NCI-H2196 (cell line): ENCODE results near the gene WWC1.

Source experiments
- DNase-seq: peaks from one replicate; lab custom pipeline; 2025; ENCODE audit not compliant: unreplicated experiment; lab: John Stamatoyannopoulos, UW

Gene WWC1

DNA sequence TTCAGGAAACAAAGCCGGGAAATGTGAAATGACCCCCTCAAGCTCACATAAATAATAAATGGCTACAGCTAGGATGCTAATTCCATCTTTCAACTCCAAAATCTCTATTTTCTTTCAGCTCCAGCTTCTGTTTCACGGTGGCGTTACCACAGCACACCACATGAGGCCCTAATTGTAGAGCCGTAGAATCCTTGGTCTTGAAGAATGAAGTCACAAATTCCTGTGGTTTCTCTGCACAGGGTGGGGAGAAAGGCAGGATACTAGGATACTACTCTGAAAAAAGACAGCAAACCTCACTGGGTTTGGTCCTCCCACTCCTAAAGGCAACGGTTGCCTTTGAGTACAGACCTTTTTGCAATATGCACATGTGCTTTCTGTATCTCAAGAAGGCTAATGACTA is 180.9 kb downstream of the WWC1 start:
- DNase-seq, result no peak

DNA sequence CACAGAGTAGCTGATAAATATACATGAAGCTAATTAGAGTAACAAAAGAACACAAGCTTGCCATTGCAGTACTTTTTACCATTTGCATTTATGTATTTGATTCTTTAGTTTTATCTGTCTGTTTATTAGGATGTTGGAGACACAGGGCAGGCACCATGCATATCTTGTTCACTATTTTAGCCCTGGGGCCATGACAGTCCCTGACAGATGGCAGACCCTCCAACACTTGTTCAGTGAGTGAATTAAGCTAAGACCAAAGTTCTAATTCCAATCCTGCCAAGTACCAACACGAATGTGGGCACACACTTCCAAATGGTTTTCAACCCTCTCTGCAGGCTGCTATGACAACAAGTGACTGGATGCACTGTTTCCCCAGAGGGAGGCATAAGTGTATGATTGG is 182.9 kb downstream of the WWC1 start:
- no peak for DNase-seq

DNA sequence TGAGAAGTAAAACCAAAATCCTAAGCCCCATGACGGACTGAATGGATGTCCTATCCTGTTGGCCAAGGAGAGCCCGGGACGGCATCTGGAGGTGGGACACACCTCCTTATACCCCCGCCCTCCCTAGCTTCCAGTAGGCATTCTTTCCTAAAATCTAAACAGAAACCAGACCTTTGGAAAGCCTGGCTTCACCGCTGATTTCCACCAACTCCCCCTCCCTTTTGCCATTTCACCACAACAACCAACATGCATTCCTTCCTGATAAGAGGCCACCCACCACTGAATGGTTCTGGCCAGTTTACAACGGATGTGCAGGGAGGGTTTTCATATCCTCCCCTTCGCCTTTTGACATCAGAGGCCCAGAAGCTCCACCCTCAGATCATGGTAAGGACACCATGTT is 185.6 kb downstream of the WWC1 start:
- no peak for DNase-seq

DNA sequence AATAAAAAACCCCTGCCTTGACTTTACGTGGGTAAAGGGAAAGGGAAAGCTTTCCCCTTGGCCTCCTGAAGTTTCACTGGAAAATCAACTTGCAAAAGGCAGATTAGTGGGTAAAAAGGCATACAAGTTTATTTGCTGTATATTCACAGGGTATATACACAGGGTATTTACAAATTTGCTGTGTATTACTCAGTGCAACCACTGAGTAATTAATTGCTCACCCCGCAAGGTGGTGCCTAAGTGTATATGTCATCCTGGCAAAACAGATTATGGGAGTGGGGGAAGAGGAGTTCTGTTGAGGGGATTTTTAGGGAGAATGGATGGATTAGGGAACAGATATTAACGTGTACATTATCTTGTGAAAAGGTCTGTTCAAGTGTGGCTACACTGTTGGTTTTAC is 187.7 kb downstream of the WWC1 start:
- DNase-seq, result no peak

DNA sequence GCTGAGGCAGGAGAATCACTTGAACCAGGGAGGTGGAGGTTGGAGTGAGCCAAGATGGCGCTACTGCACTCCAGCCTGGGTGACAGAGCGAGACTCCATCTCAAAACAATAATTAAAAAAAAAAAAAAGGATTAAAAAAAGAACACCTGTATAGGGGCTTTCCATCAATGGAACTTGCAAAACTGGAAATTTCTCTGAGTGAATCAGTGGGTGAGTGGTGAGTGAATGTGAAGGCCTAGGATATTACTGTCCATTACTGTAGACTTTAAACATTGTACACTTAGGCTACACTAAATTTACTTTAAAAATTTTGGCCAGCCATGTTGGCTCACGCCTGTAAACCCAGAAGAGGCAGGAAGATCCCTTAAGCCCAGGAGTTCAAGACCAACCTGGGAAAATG is 189.2 kb downstream of the WWC1 start:
- DNase-seq, result no peak

DNA sequence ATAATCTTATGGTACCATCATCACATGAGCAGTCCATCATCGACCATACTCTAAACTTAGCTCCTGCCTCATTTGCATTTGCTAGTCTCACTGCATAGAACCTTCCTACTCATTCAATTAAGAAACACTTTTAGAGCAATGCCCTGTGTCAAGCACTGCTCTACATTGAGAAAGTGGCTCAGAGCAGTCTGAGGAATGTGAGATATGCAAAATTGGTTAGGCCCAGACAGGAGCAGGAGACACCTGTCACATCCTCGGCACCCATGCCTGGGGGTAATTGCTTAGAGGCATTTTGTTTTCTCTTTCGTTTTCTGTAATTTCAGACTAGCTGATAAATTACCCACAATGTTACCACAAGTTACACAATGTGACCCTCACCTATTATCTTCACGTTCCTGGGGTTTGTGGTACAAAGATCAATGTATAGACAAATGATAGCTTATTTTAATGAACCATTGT is 189.9 kb downstream of the WWC1 start:
- DNase-seq, result no peak

DNA sequence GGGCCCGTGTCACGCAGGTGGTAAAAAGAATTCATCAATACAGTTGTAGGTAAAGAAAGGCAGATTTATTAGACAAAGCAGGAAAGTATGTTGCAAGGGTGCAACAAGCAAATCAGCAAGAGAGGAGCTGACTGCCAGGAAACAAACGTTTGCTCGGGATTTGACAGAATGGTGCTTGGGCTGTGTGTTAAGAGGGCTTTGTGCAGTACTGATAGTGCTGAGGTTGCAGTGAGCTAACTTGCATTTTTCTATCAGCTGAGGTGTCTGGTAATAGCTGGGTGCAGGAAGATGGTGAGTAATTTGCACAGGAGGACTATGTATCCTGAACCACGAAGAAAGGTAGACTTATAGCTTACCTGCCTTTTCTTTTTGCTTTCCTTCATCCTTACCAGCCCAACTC is 190.9 kb downstream of the WWC1 start:
- DNase-seq, result no peak

DNA sequence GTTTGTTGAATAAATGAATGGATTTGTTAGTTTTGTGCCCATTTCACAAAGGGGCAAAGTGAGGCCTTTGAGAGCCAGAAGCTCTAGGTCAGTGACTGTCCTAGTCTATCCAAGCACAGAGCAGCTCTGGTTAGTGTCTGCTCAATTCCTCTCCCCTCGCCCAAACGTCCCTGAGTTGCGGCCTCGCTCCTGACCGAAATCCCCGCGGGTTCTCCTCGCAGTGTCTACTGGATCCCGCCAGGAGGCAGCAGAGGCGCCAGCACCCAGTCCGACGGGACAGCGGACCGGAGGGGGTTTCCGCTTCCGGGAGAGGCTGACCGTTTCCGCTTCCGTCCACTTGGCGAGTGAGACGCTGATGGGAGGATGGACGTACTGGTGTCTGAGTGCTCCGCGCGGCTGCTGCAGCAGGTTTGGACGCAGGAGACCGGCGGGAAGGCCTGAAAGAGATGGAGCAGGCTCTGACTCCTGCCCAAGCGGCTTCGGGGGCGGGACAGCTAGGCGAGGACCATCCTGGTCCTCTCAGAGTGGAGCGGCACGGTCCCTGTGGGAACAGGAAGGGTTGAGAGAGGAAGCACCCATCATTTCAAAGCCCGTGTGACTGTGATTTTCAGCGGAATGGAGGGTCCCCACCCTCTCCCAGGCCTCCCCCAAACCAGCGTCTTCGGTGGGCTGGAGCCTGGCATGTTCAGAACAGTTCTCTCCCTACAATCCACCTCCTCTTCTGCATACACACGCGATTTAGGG is 194.9 kb downstream of the WWC1 start, which contains the start of gene RARS1:
RARS1 (plus strand) TSS at position 336 of the 744 bp plus-strand sequence; CDS start at position 364, 28 bp downstream.
- peak; percentile 95 for DNase-seq

DNA sequence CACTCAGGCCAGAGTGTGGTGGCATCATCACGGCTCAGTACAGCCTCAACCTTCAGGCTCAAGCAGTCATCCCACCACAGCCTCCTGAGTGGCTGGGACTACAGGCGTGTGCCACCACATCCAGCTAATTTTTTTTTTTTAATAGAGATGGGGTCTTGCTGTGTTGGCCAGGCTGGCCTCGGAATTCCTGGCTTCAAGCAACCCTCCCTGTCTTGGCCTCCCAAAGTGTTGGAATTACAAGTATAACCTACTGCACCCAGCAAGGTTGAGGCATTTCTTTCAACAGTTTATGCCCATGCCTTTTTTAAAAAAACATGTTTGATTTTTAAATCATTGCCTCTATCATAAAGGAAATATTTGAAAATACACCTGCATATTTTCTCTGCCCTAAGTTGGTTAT is 197.6 kb downstream of the WWC1 start:
- no peak for DNase-seq

DNA sequence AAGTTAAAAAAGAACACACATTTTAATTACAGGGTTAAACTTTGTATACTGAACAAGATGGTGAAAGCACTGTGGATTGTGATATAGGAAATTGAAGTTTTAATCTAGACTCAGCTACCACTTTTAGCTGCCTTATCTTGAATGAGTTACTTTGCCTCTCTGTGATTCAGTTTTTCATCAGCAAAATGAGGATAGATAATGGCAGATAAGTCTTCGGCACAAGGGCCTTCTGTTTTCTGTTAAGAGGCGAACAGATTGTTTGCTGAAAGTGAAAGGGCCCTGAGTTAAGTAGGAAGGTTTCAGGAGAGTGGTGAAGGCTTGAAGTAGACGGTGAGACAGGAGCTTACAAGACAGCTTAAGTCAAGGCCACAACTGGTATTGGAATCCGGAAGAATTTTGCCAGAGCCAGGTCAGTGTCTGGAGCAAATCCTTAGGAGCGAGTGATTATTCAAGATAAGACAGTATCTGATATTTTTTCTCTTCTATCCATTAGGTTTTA is 202.7 kb downstream of the WWC1 start:
- no peak for DNase-seq

DNA sequence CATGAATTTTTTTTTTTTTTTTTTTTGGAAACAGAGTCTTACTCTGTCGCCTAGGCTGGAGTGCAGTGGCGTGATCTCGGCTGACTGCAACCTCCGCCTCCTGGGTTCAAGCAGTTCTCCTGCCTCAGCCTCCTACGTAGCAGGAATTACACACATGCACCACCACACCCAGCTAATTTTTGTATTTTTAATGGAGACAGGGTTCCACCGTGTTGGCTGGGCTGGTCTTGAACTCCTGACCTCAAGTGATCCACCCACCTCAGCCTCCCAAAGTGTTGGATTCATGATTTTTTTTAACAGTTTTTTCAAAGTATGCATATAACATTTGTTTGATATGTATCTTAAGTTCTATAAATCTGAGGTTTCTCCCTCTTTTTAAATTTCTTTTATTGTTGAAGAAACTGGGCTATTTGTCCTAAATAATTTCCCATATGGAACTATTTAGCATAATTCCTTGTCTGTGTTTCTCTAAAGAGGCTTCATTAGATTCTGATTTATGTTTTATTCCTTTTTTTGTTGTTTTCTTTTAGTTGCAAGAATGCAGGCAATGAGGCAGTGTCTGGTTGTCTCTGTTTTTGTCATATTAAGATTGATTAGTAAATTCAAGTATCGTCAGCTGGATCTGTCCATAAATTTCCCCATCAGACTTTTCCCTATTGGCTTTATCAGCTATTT is 211.3 kb downstream of the WWC1 start:
- DNase-seq, result no peak

DNA sequence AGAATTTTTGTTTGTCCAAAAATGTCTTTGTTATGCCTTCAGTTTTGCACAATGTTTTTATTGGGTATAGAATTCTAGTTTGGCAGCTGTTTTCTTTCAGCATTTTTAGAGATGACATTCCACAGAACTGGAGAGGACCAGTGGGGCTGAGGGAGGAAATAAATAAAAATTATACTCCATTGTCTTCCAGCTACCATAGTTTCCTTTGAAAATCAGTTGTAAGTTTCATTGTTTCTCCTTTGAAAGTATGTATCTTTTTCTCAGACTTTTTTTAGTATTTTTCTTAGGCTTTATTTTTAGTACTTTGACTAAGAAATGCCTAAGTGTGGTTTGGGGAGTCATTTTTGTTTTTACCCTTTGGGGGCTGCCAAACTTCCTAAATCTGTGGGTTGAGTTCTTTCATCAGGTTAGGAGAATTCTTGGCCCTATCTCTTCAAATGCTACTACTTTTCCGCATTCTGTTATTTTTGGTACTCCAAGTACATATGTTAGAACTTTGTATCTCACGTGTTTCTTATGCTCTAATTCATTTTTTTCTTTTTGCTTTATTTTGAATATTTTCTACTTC is 222.5 kb downstream of the WWC1 start:
- no peak for DNase-seq
